K562 (cell line): ENCODE results near the gene MRPL9. TPM values are rescaled to one million over a fixed set of nuclear protein-coding genes. Genes with fewer than 3 reads are reported as not detected.
A peak's percentile ranks its signal among the peaks of the same experiment; 100 is the strongest.

Experiments
- ATAC-seq: fragments of 200-7000 bp; cut with Tn5 transposase; 3 replicates; pipeline ENCODE4 v1.9.1; 2020; ENCODE audit warnings: moderate library complexity
- BruUV-seq: library from RNA; stranded (reverse); fragments of 400-500 nt; replicated peaks from 2 replicates; lab custom pipeline; 2021; lab: Mats Ljungman, UMichigan
- CTCF ChIA-PET: fragments of 300-600 bp; formaldehyde crosslinking; extraction: SDS; loops from one replicate; lab custom pipeline; 2021; ENCODE audit warnings: low intra/inter-chr PET ratio; lab: Yijun Ruan, JAX
- POLR2A ChIA-PET: fragments of 300-600, 350-650 bp; sonication (Branson Sonifier 250); formaldehyde crosslinking; extraction: SDS; loops from one replicate; lab custom pipeline; 2021; ENCODE audit warnings: antibody characterized with exemption, inconsistent platforms; lab: Yijun Ruan, JAX
- DNase-seq, 4 experiments: peaks; one replicate each; pipeline versions ENCODE4 v3.0.0 to v3.0.0-alpha.2; 2011 to 2018; ENCODE audit warnings: low spot score in 3 of 4, mixed read lengths in 3 of 4; ENCODE audit errors: extremely low read depth in 1 of 4
- FAIRE-seq: peaks from 2 replicates; lab custom pipeline; 2011; peaks lifted over from hg19 to GRCh38; lab: Jason Lieb, UNC
- H2AFZ ChIP-seq: 2 replicates; pipeline ENCODE4 v1.6.0; 2011; ENCODE audit warnings: low read depth, low read length, control low read depth, inconsistent platforms
- H3K27ac ChIP-seq: fragments of 200-600 bp; 3 replicates; pipeline ENCODE4 v1.8.0; 2011; ENCODE audit warnings: low read depth, mild to moderate bottlenecking, control low read depth, inconsistent platforms, low read length, moderate library complexity, mixed read lengths; ENCODE audit errors: extremely low read depth
- H3K27me3 ChIP-seq, 2 experiments: fragments of 300-600 bp in 1 of 2; 2 replicates in 1 of 2; 3 replicates in 1 of 2; pipeline versions ENCODE4 v1.6.0 to v1.8.0; 2011; ENCODE audit warnings: inconsistent platforms in 2 of 2, low read length in 2 of 2, mild to moderate bottlenecking in 1 of 2, mixed read lengths in 1 of 2, moderate library complexity in 1 of 2; ENCODE audit not compliant: control insufficient read depth in 2 of 2, insufficient read depth in 2 of 2
- H3K36me3 ChIP-seq: fragments of 300-600 bp; 3 replicates; pipeline ENCODE4 v1.8.0; 2011; ENCODE audit warnings: mild to moderate bottlenecking, low read length, inconsistent platforms; ENCODE audit not compliant: control insufficient read depth, insufficient read depth
- H3K4me1 ChIP-seq, 2 experiments: fragments of 200-600 bp in 1 of 2; replicated peaks in 1 of 2; 2 replicates in 1 of 2; 3 replicates in 1 of 2; pipeline versions ENCODE4 v1.5.1 to v1.8.0; 2011; ENCODE audit warnings: inconsistent platforms in 2 of 2, low read length in 2 of 2, mild to moderate bottlenecking in 1 of 2, mixed read lengths in 1 of 2, moderate library complexity in 1 of 2; ENCODE audit not compliant: control insufficient read depth in 2 of 2, insufficient read depth in 2 of 2
- H3K4me2 ChIP-seq: 2 replicates; pipeline ENCODE4 v1.6.1; 2011; ENCODE audit warnings: low read length, control low read depth, inconsistent platforms, mixed read lengths; ENCODE audit not compliant: insufficient read depth
- H3K4me3 ChIP-seq: fragments of 200-600 bp; sonication (generic), shearing (Covaris generic); 2 replicates; pipeline ENCODE4 v1.5.1; 2016; ENCODE audit warnings: control low read depth, inconsistent platforms
- H3K79me2 ChIP-seq: fragments of 200-600 bp; 3 replicates; pipeline ENCODE4 v1.8.0; 2011; ENCODE audit warnings: low read length, inconsistent platforms; ENCODE audit not compliant: control insufficient read depth, insufficient read depth
- H3K9ac ChIP-seq, 2 experiments: 2 replicates each; pipeline versions ENCODE4 v1.6.0 to v1.6.1; 2011; ENCODE audit warnings: low read depth in 2 of 2, low read length in 2 of 2, control low read depth in 1 of 2, inconsistent platforms in 1 of 2, mild to moderate bottlenecking in 1 of 2, mixed read lengths in 1 of 2; ENCODE audit not compliant: insufficient read depth in 1 of 2
- H3K9me1 ChIP-seq: one replicate; pipeline ENCODE4 v1.6.0; 2011; ENCODE audit warnings: inconsistent platforms, mild to moderate bottlenecking, low read length, moderate library complexity; ENCODE audit not compliant: control insufficient read depth, insufficient read depth
- H3K9me3 ChIP-seq: replicated peaks from 2 replicates; pipeline ENCODE4 v1.5.1; 2011; ENCODE audit warnings: low read depth, low read length, inconsistent platforms; ENCODE audit not compliant: control insufficient read depth, insufficient read depth
- H4K20me1 ChIP-seq: replicated peaks from 2 replicates; pipeline ENCODE4 v1.6.1; 2011; ENCODE audit warnings: low read length, inconsistent platforms, mixed read lengths; ENCODE audit not compliant: control insufficient read depth, insufficient read depth
- BCL6 ChIP-seq: fragments of 250-450 bp; sonication (Bioruptor Pico); IDR thresholded peaks from 2 replicates; pipeline ENCODE4 v1.4.0; 2020
- EP300 ChIP-seq: IDR thresholded peaks from 2 replicates; pipeline ENCODE4 v1.6.1; 2012; ENCODE audit warnings: low read length, improper control_type of control experiment
- GATA2 ChIP-seq: sonication (generic); formaldehyde crosslinking; IDR thresholded peaks from 2 replicates; pipeline ENCODE4 v1.4.0; 2020; ENCODE audit warnings: mild to moderate bottlenecking, missing genetic modification reagents
- GATAD2B ChIP-seq: fragments of 450-650 bp; IDR thresholded peaks from 2 replicates; pipeline ENCODE4 v1.6.1; 2017; ENCODE audit warnings: mild to moderate bottlenecking, borderline replicate concordance
- HDAC2 ChIP-seq: fragments of 450-650 bp; IDR thresholded peaks from 2 replicates; pipeline ENCODE4 v1.6.1; 2016; ENCODE audit warnings: mild to moderate bottlenecking
- HEY1 ChIP-seq: fragments of 250-450 bp; sonication (Bioruptor Pico); IDR thresholded peaks from 2 replicates; pipeline ENCODE4 v1.5.0; 2020; ENCODE audit warnings: mild to moderate bottlenecking, moderate library complexity, borderline replicate concordance
- MYC ChIP-seq, 2 experiments: fragments of 250-450 bp in 1 of 2; sonication (Bioruptor Pico) in 1 of 2; IDR thresholded peaks; 2 replicates each; pipeline versions ENCODE4 v1.5.1 to v1.6.1; 2012 to 2021; ENCODE audit warnings: low read depth in 2 of 2, borderline replicate concordance in 1 of 2, improper control_type of control experiment in 1 of 2, low read length in 1 of 2, mild to moderate bottlenecking in 1 of 2, moderate library complexity in 1 of 2
- NCOR1 ChIP-seq: fragments of 450-650 bp; IDR thresholded peaks from 2 replicates; pipeline ENCODE4 v1.6.1; 2016; ENCODE audit warnings: mild to moderate bottlenecking, moderate library complexity
- NFIC ChIP-seq: fragments of 450-650 bp; IDR thresholded peaks from 2 replicates; pipeline ENCODE4 v1.6.1; 2017; ENCODE audit warnings: mild to moderate bottlenecking, inconsistent platforms
- RCOR1 ChIP-seq, 2 experiments: IDR thresholded peaks; 2 replicates each; pipeline ENCODE4 v1.6.1; 2012; ENCODE audit warnings: low read depth in 2 of 2, low read length in 2 of 2, borderline replicate concordance in 1 of 2, improper control_type of control experiment in 1 of 2
- SETDB1 ChIP-seq: IDR thresholded peaks from one replicate; pipeline ENCODE4 v1.6.1; 2012; ENCODE audit warnings: low read length, control low read depth, inconsistent platforms
- SMAD1 ChIP-seq: fragments of 150-350 bp; IDR thresholded peaks from 2 replicates; pipeline ENCODE4 v1.6.1; 2014; ENCODE audit warnings: low read length, low read depth; ENCODE audit not compliant: partially characterized antibody
- SMAD3 ChIP-seq: fragments of 450-650 bp; formaldehyde crosslinking; conservative IDR thresholded peaks from 2 replicates; pipeline ENCODE4 v1.4.0; 2020; ENCODE audit warnings: mild to moderate bottlenecking
- SMARCE1 ChIP-seq: fragments of 450-650 bp; IDR thresholded peaks from 2 replicates; pipeline ENCODE4 v1.7.1; 2016; ENCODE audit warnings: mild to moderate bottlenecking
- SOX6 ChIP-seq: fragments of 450-650 bp; IDR thresholded peaks from 2 replicates; pipeline ENCODE4 v1.6.1; 2014; ENCODE audit warnings: mild to moderate bottlenecking
- STAT5A ChIP-seq: IDR thresholded peaks from 2 replicates; pipeline ENCODE4 v1.6.1; 2012; ENCODE audit warnings: low read length, inconsistent platforms, borderline replicate concordance
- TEAD4 ChIP-seq, 2 experiments: sonication (generic) in 1 of 2; formaldehyde crosslinking in 1 of 2; IDR thresholded peaks; 2 replicates each; pipeline versions ENCODE4 v1.6.1 to v1.8.0; 2012 to 2022; ENCODE audit warnings: borderline replicate concordance in 1 of 2, inconsistent platforms in 1 of 2, low read length in 1 of 2, mild to moderate bottlenecking in 1 of 2, missing genetic modification reagents in 1 of 2
- ZNF780A ChIP-seq: fragments of 250-450 bp; sonication (Bioruptor Pico); IDR thresholded peaks from 2 replicates; pipeline ENCODE4 v1.5.0; 2021; ENCODE audit warnings: mild to moderate bottlenecking
- WGBS: fragments of 100-300 bp; shearing (Covaris generic); methylation state at CpG from one replicate; pipeline ENCODE4 v1.1.6; 2016; ENCODE audit warnings: low coverage, mixed read lengths; ENCODE audit not compliant: insufficient coverage; ENCODE audit errors: missing lambda C conversion rate; 5-methylcytosine and 5-hydroxymethylcytosine counted together
- in situ Hi-C: fragments of 300-500 bp; cut with MboI; formaldehyde crosslinking; loops from 4 replicates; pipeline ENCODE4 v1.15.0; 2018; ENCODE audit warnings: inconsistent platforms, mixed read lengths
- intact Hi-C: fragments of 100-400 bp; cut with micrococcal nuclease; formaldehyde crosslinking; loops from 2 replicates; pipeline ENCODE4 v1.14.2; 2022
- polyA plus RNA-seq, 8 experiments: library from polyadenylated mRNA; depleted of rRNA in 4 of 8; stranded (reverse) in 5 of 8; unstranded in 3 of 8; fragments of >200 nt; fragmentation: Nextera tagmentation in 2 of 8; fragmentation: Illumina TruSeq in 1 of 8; extraction: Ambion mirVana in 2 of 8; extraction: Trizol in 1 of 8; gene quantifications; 2 replicates each; pipeline versions ENCODE4 v1.2.1 to v1.2.3, GENCODE V29; 2011 to 2014; ENCODE audit warnings: inconsistent platforms in 1 of 8, missing spikeins in 1 of 8
- total RNA-seq, 7 experiments: library from RNA; depleted of rRNA in 6 of 7; stranded (reverse); fragments of >200 nt in 6 of 7; fragmentation: Illumina TruSeq in 2 of 7; extraction: Trizol in 2 of 7; gene quantifications; 2 replicates each; pipeline versions ENCODE4 v1.2.1 to v1.2.3, GENCODE V29; 2011 to 2021; ENCODE audit warnings: low replicate concordance in 1 of 7
- TF ChIP-seq, protein P1 (sequence below): fragments of 450-650 bp; IDR thresholded peaks from 2 replicates; pipeline ENCODE4 v1.6.1; 2017; ENCODE audit warnings: antibody characterized with exemption, mild to moderate bottlenecking

Gene MRPL9
- total and polyA plus RNA-seq, 9 of the 15 experiments (the other 6 are each of a cell fraction or from before 2014, with no cell fraction given) = 38.0 to 162 (median 111) TPM

GRCh38 chr1:151774256-151774922 lies 11.1 kb upstream of the MRPL9 start:
- in situ Hi-C loops = no loop called here
- intact Hi-C loops = no loop called here
- ChIA-PET CTCF (no interaction called here), POLR2A (interaction anchor here (0.7 to 2.0 kb wide), 8 partner anchors 8 to 665 kb away, joined by 3 to 15 read pairs (median 4); partner anchors contain the start of genes MRPL9, TDRKH and TUFT1)
- no peaks in the 10 kb centered on the region for H3K9me1 ChIP-seq
- H3K36me3 ChIP-seq = peaks cover 10% of the 10 kb centered on the region; the same call in 2 of the 3 replicates
- ATAC-seq (peak; percentile 89), FAIRE-seq (peak; percentile 92), DNase-seq (peak; percentile 72 to 83 (median 78))
- H3K4me2 ChIP-seq = peak overlapping the region; percentile 56
- 0 out of 2 replicates have a peak, but pooled peaks cover 2% of the 10 kb centered on the region for H4K20me1 ChIP-seq
- WGBS = 0% methylated on average over 3 of the region's 3 CpGs
- no peaks in the 10 kb centered on the region for H3K79me2 ChIP-seq
- 0 out of 4 replicates have a peak overlapping the region, but pooled peaks of 1 of the 2 experiments have one; percentile 11 for H3K9ac ChIP-seq
- H3K27ac ChIP-seq = peak overlapping the region; percentile 66
- no TSS peak for BruUV-seq
- peaks cover 21 to 38% of the 10 kb centered on the region in 2 experiments for H3K4me1 ChIP-seq
- no peak overlapping the region for H3K4me3 ChIP-seq
- H2AFZ ChIP-seq = peak overlapping the region; percentile 60; the same call in 1 of the 2 replicates
- H3K9me3 ChIP-seq = 0 out of 2 replicates have a peak, but pooled peaks cover 2% of the 10 kb centered on the region
- H3K27me3 ChIP-seq = no peaks in the 10 kb centered on the region
- TF ChIP-seq GATAD2B (0 out of 2 replicates have a peak, but pooled peaks have one; percentile 24), HDAC2 (peak; percentile 76), RCOR1 (IDR thresholded peaks at IDR 0.05; ENCODE audit: borderline replicate concordance in 1 of 2, low read depth in 2 of 2, low read length in 2 of 2) (peak; percentile 70 to 94; a peak in 3 of 4 replicates), STAT5A (peak; percentile 72; the same call in 1 of the 2 replicates), MYC (IDR thresholded peaks at IDR 0.05; ENCODE audit: low read depth, low read length) (0 out of 2 replicates have a peak, but pooled peaks have one; percentile 23), MYC (CRISPR knock-in tag; IDR thresholded peaks at IDR 0.05; ENCODE audit: borderline replicate concordance, low read depth) (no peak), SOX6 (peak; percentile 33; the same call in 1 of the 2 replicates), SMAD3 (CRISPR knock-in tag) (0 out of 2 replicates have a peak, but pooled peaks have one; percentile 47), BCL6 (no peak), SETDB1 (no peak), SMARCE1 (peak; percentile 80), EP300 (peak; percentile 81; the same call in 1 of the 2 replicates), SMAD1 (no peak), NCOR1 (peak; percentile 89), ZNF780A (CRISPR knock-in tag) (no peak), GATA2 (CRISPR knock-in tag) (peak; percentile 74), HEY1 (CRISPR knock-in tag) (peak; percentile 59; the same call in 1 of the 2 replicates), TEAD4 (IDR thresholded peaks at IDR 0.05; ENCODE audit: low read length) (peak; percentile 90), TEAD4 (CRISPR knock-in tag; IDR thresholded peaks at IDR 0.05; ENCODE audit: borderline replicate concordance) (no peak), NFIC (peak; percentile 71)
- TF ChIP-seq, protein P1, sequence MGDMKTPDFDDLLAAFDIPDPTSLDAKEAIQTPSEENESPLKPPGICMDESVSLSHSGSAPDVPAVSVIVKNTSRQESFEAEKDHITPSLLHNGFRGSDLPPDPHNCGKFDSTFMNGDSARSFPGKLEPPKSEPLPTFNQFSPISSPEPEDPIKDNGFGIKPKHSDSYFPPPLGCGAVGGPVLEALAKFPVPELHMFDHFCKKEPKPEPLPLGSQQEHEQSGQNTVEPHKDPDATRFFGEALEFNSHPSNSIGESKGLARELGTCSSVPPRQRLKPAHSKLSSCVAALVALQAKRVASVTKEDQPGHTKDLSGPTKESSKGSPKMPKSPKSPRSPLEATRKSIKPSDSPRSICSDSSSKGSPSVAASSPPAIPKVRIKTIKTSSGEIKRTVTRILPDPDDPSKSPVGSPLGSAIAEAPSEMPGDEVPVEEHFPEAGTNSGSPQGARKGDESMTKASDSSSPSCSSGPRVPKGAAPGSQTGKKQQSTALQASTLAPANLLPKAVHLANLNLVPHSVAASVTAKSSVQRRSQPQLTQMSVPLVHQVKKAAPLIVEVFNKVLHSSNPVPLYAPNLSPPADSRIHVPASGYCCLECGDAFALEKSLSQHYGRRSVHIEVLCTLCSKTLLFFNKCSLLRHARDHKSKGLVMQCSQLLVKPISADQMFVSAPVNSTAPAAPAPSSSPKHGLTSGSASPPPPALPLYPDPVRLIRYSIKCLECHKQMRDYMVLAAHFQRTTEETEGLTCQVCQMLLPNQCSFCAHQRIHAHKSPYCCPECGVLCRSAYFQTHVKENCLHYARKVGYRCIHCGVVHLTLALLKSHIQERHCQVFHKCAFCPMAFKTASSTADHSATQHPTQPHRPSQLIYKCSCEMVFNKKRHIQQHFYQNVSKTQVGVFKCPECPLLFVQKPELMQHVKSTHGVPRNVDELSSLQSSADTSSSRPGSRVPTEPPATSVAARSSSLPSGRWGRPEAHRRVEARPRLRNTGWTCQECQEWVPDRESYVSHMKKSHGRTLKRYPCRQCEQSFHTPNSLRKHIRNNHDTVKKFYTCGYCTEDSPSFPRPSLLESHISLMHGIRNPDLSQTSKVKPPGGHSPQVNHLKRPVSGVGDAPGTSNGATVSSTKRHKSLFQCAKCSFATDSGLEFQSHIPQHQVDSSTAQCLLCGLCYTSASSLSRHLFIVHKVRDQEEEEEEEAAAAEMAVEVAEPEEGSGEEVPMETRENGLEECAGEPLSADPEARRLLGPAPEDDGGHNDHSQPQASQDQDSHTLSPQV = peak; percentile 74
